CD14-positive monocyte (primary cell): Measurements from ENCODE around the gene PMP22. TPM values are rescaled to one million over a fixed set of nuclear protein-coding genes. Genes with fewer than 3 reads are reported as not detected.

Experiments
- DNase-seq, 3 donors: peaks; one replicate each; pipeline ENCODE4 v3.0.0-alpha.2; 2011 to 2022
- H2AFZ ChIP-seq: 2 replicates; pipeline ENCODE4 v1.6.0; 2012; ENCODE audit warnings: mild to moderate bottlenecking, low read depth, low read length, inconsistent platforms; ENCODE audit not compliant: insufficient read depth, poor library complexity, severe bottlenecking
- H3K27ac ChIP-seq, 2 donors: 1 replicate in 1 of 2; 2 replicates in 1 of 2; pipeline ENCODE4 v1.5.1; 2012 to 2013; ENCODE audit warnings: low read length in 2 of 2, control low read depth in 1 of 2, inconsistent platforms in 1 of 2, low read depth in 1 of 2, mild to moderate bottlenecking in 1 of 2
- H3K27me3 ChIP-seq, 2 donors: one replicate each; pipeline versions ENCODE4 v1.6.0 to v1.6.1; 2011 to 2013; ENCODE audit warnings: low read length in 2 of 2; ENCODE audit not compliant: control insufficient read depth in 2 of 2, insufficient read depth in 2 of 2
- H3K36me3 ChIP-seq, 2 donors: replicated peaks in 1 of 2; 1 replicate in 1 of 2; 2 replicates in 1 of 2; pipeline versions ENCODE4 v1.5.1 to v1.6.1; 2012 to 2013; ENCODE audit warnings: low read length in 2 of 2, control low read depth in 1 of 2, inconsistent platforms in 1 of 2, mild to moderate bottlenecking in 1 of 2; ENCODE audit not compliant: insufficient read depth in 2 of 2, control insufficient read depth in 1 of 2
- H3K4me1 ChIP-seq, 2 donors: 1 replicate in 1 of 2; 2 replicates in 1 of 2; pipeline versions ENCODE4 v1.5.1 to v1.6.1; 2012 to 2013; ENCODE audit warnings: low read length in 2 of 2, control low read depth in 1 of 2, inconsistent platforms in 1 of 2, mild to moderate bottlenecking in 1 of 2, moderate library complexity in 1 of 2; ENCODE audit not compliant: insufficient read depth in 2 of 2, control insufficient read depth in 1 of 2
- H3K4me2 ChIP-seq: replicated peaks from 2 replicates; pipeline ENCODE3; 2012; ENCODE audit warnings: low read length, moderate library complexity, mild to moderate bottlenecking; ENCODE audit not compliant: poor library complexity, severe bottlenecking; ENCODE audit errors: extremely low read depth
- H3K4me3 ChIP-seq, 3 experiments: fragments of 200-600 bp in 1 of 3; sonication (generic) in 1 of 3; replicated peaks in 1 of 3; 1 replicate in 2 of 3; 2 replicates in 1 of 3; pipeline ENCODE4 v1.5.1; 2011 to 2013; ENCODE audit warnings: low read length in 3 of 3, mild to moderate bottlenecking in 3 of 3, control low read depth in 2 of 3, low read depth in 2 of 3, inconsistent platforms in 1 of 3, moderate library complexity in 1 of 3
- H3K79me2 ChIP-seq: 2 replicates; pipeline ENCODE4 v1.6.0; 2012; ENCODE audit warnings: mild to moderate bottlenecking, control low read depth, inconsistent platforms, low read length, moderate library complexity; ENCODE audit not compliant: insufficient read depth
- H3K9ac ChIP-seq: 2 replicates; pipeline ENCODE4 v1.6.0; 2017; ENCODE audit warnings: low read length, mild to moderate bottlenecking; ENCODE audit not compliant: insufficient read depth, poor library complexity, severe bottlenecking
- H3K9me3 ChIP-seq, 2 donors: replicated peaks in 1 of 2; 1 replicate in 1 of 2; 2 replicates in 1 of 2; pipeline versions ENCODE4 v1.5.1 to v1.6.1; 2012 to 2013; ENCODE audit warnings: low read length in 2 of 2, control low read depth in 1 of 2; ENCODE audit not compliant: control insufficient read depth in 1 of 2, insufficient read depth in 1 of 2
- H4K20me1 ChIP-seq: 2 replicates; pipeline ENCODE4 v1.6.0; 2012; ENCODE audit warnings: mild to moderate bottlenecking, low read length, control low read depth, moderate library complexity; ENCODE audit not compliant: insufficient read depth
- H3K27ac Mint-ChIP-seq, 7 donors: one replicate each; pipeline ENCODE4 v1.8.0; 2020; ENCODE audit warnings: mild to moderate bottlenecking in 7 of 7, mixed read lengths in 7 of 7, moderate library complexity in 6 of 7, inconsistent platforms in 2 of 7
- H3K27me3 Mint-ChIP-seq, 3 donors: one replicate each; pipeline ENCODE4 v1.8.0; 2021 to 2022; ENCODE audit warnings: low read depth in 3 of 3, mild to moderate bottlenecking in 3 of 3, mixed read lengths in 3 of 3, moderate library complexity in 3 of 3, inconsistent platforms in 1 of 3
- H3K36me3 Mint-ChIP-seq, 2 donors: one replicate each; pipeline ENCODE4 v1.8.0; 2020; ENCODE audit warnings: mixed read lengths in 2 of 2, inconsistent platforms in 1 of 2, mild to moderate bottlenecking in 1 of 2
- H3K4me1 Mint-ChIP-seq: one replicate; pipeline ENCODE4 v1.8.0; 2020; ENCODE audit warnings: mild to moderate bottlenecking, mixed read lengths
- H3K4me3 Mint-ChIP-seq, 2 donors: one replicate each; pipeline ENCODE4 v1.8.0; 2020; ENCODE audit warnings: mild to moderate bottlenecking in 2 of 2, mixed read lengths in 2 of 2, moderate library complexity in 1 of 2
- H3K9me3 Mint-ChIP-seq, 7 donors: one replicate each; pipeline ENCODE4 v1.8.0; 2020 to 2022; ENCODE audit warnings: mixed read lengths in 7 of 7, mild to moderate bottlenecking in 6 of 7, moderate library complexity in 6 of 7, inconsistent platforms in 2 of 7
- WGBS: methylation state at CpG from one replicate; pipeline ENCODE4 v1.1.5; 2013; ENCODE audit warnings: missing lambda C conversion rate; ENCODE audit not compliant: insufficient coverage; 5-methylcytosine and 5-hydroxymethylcytosine counted together
- intact Hi-C, 2 donors: fragments of 100-400 bp; cut with micrococcal nuclease; formaldehyde crosslinking; loops; one replicate each; pipeline versions ENCODE4 v1.15.0 to v1.15.1; 2023
- polyA plus RNA-seq, 3 donors: library from polyadenylated mRNA; depleted of rRNA in 1 of 3; unstranded in 2 of 3; stranded (reverse) in 1 of 3; fragments of 300-500 nt in 2 of 3; fragments of >200 nt in 1 of 3; fragmentation: Illumina TruSeq in 2 of 3; gene quantifications; 1 replicate in 2 of 3; 2 replicates in 1 of 3; pipeline ENCODE4 v1.2.3, GENCODE V29; 2012 to 2021
- TF ChIP-seq, protein P1 (sequence below): fragments of 200-600 bp; IDR thresholded peaks from one replicate; pipeline ENCODE4 v1.8.0; 2022; ENCODE audit warnings: antibody characterized with exemption, mild to moderate bottlenecking

PMP22 gene
- polyA plus RNA-seq, 3 donors, result 1.2 to 3.9 (median 1.3) TPM

DNA sequence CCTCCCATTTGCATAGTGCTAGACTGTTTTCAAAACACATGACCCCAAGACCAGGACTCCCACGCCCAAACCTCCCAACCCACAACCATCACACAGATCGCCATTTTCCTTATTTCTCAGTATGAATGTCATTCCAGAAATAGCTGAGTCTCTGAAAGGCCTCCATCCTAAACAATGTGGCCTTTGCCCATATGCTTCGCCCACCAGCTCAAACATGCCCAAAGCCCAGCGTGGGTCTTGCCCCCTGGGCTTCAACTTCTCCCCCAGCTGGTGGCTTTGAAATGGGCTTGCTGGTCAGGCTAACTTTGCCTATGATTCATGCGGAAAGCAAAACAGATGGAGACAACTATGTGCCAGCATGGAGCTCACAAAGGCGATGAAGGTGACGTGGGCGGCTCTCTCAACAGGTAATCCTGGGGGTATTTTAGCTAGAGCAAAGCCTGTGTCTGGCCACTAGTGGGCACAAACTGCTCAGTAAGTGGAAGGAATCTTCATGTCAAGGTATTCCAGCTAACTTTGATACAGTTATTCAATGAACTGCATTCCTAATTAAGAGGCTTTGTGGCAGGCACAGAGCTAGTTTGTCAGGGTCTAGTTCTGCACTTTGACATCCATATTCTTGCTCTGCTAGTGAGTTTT lies 17.1 kb downstream of the PMP22 start:
- TF ChIP-seq, protein P1, sequence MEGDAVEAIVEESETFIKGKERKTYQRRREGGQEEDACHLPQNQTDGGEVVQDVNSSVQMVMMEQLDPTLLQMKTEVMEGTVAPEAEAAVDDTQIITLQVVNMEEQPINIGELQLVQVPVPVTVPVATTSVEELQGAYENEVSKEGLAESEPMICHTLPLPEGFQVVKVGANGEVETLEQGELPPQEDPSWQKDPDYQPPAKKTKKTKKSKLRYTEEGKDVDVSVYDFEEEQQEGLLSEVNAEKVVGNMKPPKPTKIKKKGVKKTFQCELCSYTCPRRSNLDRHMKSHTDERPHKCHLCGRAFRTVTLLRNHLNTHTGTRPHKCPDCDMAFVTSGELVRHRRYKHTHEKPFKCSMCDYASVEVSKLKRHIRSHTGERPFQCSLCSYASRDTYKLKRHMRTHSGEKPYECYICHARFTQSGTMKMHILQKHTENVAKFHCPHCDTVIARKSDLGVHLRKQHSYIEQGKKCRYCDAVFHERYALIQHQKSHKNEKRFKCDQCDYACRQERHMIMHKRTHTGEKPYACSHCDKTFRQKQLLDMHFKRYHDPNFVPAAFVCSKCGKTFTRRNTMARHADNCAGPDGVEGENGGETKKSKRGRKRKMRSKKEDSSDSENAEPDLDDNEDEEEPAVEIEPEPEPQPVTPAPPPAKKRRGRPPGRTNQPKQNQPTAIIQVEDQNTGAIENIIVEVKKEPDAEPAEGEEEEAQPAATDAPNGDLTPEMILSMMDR, result no peak
- Histone ChIP-seq H3K9ac (no peak overlapping the region), H3K4me2 (no peak overlapping the region), H3K36me3 (no peaks in the 10 kb centered on the region), H3K79me2 (no peaks in the 10 kb centered on the region), H4K20me1 (no peaks in the 10 kb centered on the region), H3K27ac (no peak overlapping the region), H3K9me3 (no peaks in the 10 kb centered on the region), H3K4me3 (no peak overlapping the region), H3K27me3 (no peaks in the 10 kb centered on the region), H3K4me1 (peaks cover 27 to 31% of the 10 kb centered on the region in 2 donors), H2AFZ (no peak overlapping the region)
- H3K27ac Mint-ChIP-seq, result peak overlapping the region in 1 of 7 donors; percentile 47
- peaks cover 0 to 8% (median 0%) of the 10 kb centered on the region in 3 donors for H3K27me3 Mint-ChIP-seq
- peaks cover 0 to 4% (median 0%) of the 10 kb centered on the region in 7 donors for H3K9me3 Mint-ChIP-seq
- intact Hi-C loops, result no loop called here
- peaks cover 0 to 5% of the 10 kb centered on the region in 2 donors for H3K36me3 Mint-ChIP-seq
- peaks cover 22% of the 10 kb centered on the region for H3K4me1 Mint-ChIP-seq
- H3K4me3 Mint-ChIP-seq, result no peak overlapping the region
- WGBS, result 99% methylated on average over 8 of the region's 8 CpGs
- no peak for DNase-seq

GRCh38 chr17:15245054-15245453 lies 20.1 kb downstream of the PMP22 start:
- Mint-ChIP-seq H3K4me3 (no peak overlapping the region), H3K36me3 (no peaks in the 10 kb centered on the region), H3K4me1 (peaks cover 22% of the 10 kb centered on the region), H3K27me3 (peaks cover 0 to 10% (median 1%) of the 10 kb centered on the region in 3 donors), H3K27ac (peak overlapping the region in 1 of 7 donors; percentile 16), H3K9me3 (peaks cover 0 to 9% (median 2%) of the 10 kb centered on the region in 7 donors)
- intact Hi-C loops, result no loop called here
- H3K4me3 ChIP-seq, result no peak overlapping the region
- no peak overlapping the region for H3K4me2 ChIP-seq
- H3K4me1 ChIP-seq, result peaks cover 21% of the 10 kb centered on the region in 2 donors
- 100% methylated on average over 5 of the region's 5 CpGs for WGBS
- H3K79me2 ChIP-seq, result no peaks in the 10 kb centered on the region
- no peak overlapping the region for H3K9ac ChIP-seq
- no peaks in the 10 kb centered on the region for H3K9me3 ChIP-seq
- no peak for DNase-seq
- no peak overlapping the region for H2AFZ ChIP-seq
- no peaks in the 10 kb centered on the region for H3K36me3 ChIP-seq
- no peaks in the 10 kb centered on the region for H4K20me1 ChIP-seq
- TF ChIP-seq, protein P1, result no peak
- peaks cover 0 to 2% of the 10 kb centered on the region in 2 donors for H3K27me3 ChIP-seq
- H3K27ac ChIP-seq, result no peak overlapping the region
